ENCODE results near the gene CAP1.
A peak's percentile ranks its signal among the peaks of the same experiment; 100 is the strongest.

CAP1 gene

GRCh38 chr1:40045766-40046165 lies 5.2 kb downstream of the CAP1 start:
- WGBS, 2 experiments (ENCODE audit: insufficient coverage in 2 of 2) = 87 to 100% methylated on average over 2 to 3 of the region's 3 CpGs
- Histone ChIP-seq H3K9me3 (ENCODE audit: control insufficient read depth, low read length) (no peaks in the 10 kb centered on the region), H3K27ac (ENCODE audit: low read depth, low read length, severe bottlenecking) (no peak overlapping the region), H3K36me3 (ENCODE audit: control insufficient read depth, insufficient read depth, low read length) (peaks cover 76% of the 10 kb centered on the region), H3K4me1 (ENCODE audit: control insufficient read depth, insufficient read depth, low read length, poor library complexity, severe bottlenecking) (peaks cover 15% of the 10 kb centered on the region), H3K4me3 (ENCODE audit: extremely low read depth, insufficient read depth, low read length, poor library complexity, severe bottlenecking) (no peak overlapping the region)

DNA sequence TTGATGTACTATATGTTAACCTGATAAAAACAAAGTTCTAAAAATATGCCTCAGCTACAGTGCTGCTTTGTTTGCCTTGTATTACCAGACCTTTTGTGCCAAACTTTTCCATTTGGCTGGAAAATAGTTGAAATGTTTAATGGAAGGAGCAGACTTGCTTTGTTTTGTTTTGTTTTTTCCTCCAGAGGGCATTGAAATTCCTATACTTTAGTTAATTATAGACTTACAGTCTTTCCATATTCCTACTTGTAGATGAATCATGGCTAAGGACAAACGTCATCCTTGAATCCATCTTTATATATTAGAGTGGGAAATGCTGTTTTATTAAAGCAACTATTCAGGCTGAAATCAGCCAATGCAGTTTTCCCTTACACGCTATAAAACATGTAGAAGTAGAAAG lies 6.7 kb downstream of the CAP1 start:
- no peak overlapping the region for H3K4me3 ChIP-seq (ENCODE audit: extremely low read depth, insufficient read depth, low read length, poor library complexity, severe bottlenecking)
- no peak overlapping the region for H3K27ac ChIP-seq (ENCODE audit: low read depth, low read length, severe bottlenecking)
- peaks cover 81% of the 10 kb centered on the region for H3K36me3 ChIP-seq (ENCODE audit: control insufficient read depth, insufficient read depth, low read length)
- H3K4me1 ChIP-seq (ENCODE audit: control insufficient read depth, insufficient read depth, low read length, poor library complexity, severe bottlenecking) = peaks cover 14% of the 10 kb centered on the region
- H3K9me3 ChIP-seq (ENCODE audit: control insufficient read depth, low read length) = no peaks in the 10 kb centered on the region
- WGBS, 2 experiments (ENCODE audit: insufficient coverage in 2 of 2) = 100% methylated on average over 1 of the region's 2 CpGs; no CpG with 5 or more reads in 1 of the 2 experiments

DNA sequence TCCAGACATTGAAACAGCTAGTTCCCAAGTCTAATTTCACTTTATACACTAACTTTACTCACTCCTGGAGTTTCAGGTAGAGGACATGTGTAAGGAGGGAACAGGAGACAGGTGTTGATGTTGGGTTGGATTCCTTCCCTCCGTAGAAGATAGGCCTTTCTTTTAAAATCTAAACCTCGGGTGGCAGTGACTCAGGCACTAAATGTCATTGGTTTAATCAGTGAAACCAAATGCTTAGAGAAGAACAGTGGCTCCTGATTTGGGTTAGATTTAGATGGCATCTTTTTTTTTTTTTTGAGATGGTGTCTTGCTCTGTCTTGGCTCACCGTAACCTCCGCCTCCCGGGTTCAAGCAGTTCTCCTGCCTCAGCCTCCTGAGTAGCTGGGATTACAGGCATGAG lies 7.2 kb downstream of the CAP1 start:
- no peak overlapping the region for H3K4me3 ChIP-seq (ENCODE audit: extremely low read depth, insufficient read depth, low read length, poor library complexity, severe bottlenecking)
- 100% methylated on average over 4 of the region's 5 CpGs for WGBS, 2 experiments (ENCODE audit: insufficient coverage in 2 of 2)
- H3K27ac ChIP-seq (ENCODE audit: low read depth, low read length, severe bottlenecking) = no peak overlapping the region
- H3K36me3 ChIP-seq (ENCODE audit: control insufficient read depth, insufficient read depth, low read length) = peaks cover 81% of the 10 kb centered on the region
- peaks cover 10% of the 10 kb centered on the region for H3K4me1 ChIP-seq (ENCODE audit: control insufficient read depth, insufficient read depth, low read length, poor library complexity, severe bottlenecking)
- H3K9me3 ChIP-seq (ENCODE audit: control insufficient read depth, low read length) = no peaks in the 10 kb centered on the region

DNA sequence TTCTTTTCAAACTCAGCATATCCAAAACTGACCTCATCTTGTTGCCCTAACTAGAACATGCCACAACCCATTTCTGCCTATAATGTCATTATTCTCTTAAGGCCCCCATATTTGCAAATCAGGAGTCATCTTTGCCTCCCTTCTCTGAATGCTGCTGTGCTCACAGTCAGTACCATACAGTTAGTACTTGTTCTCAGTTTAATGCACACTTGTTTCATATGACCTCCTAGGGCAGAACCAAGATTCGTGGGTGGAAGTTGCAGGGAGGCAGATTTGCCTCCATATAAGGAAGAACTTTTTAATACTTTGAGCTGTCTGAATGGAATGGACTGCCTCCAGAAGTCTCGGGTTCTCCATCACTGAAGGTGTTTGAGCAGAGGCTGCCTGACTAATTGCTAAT lies 9.2 kb downstream of the CAP1 start:
- no peak overlapping the region for H3K4me3 ChIP-seq (ENCODE audit: extremely low read depth, insufficient read depth, low read length, poor library complexity, severe bottlenecking)
- no peak overlapping the region for H3K27ac ChIP-seq (ENCODE audit: low read depth, low read length, severe bottlenecking)
- H3K36me3 ChIP-seq (ENCODE audit: control insufficient read depth, insufficient read depth, low read length) = peaks cover 76% of the 10 kb centered on the region
- 94 to 100% methylated on average over 2 of the region's 2 CpGs for WGBS, 2 experiments (ENCODE audit: insufficient coverage in 2 of 2)
- H3K9me3 ChIP-seq (ENCODE audit: control insufficient read depth, low read length) = no peaks in the 10 kb centered on the region
- H3K4me1 ChIP-seq (ENCODE audit: control insufficient read depth, insufficient read depth, low read length, poor library complexity, severe bottlenecking) = peaks cover 10% of the 10 kb centered on the region

DNA sequence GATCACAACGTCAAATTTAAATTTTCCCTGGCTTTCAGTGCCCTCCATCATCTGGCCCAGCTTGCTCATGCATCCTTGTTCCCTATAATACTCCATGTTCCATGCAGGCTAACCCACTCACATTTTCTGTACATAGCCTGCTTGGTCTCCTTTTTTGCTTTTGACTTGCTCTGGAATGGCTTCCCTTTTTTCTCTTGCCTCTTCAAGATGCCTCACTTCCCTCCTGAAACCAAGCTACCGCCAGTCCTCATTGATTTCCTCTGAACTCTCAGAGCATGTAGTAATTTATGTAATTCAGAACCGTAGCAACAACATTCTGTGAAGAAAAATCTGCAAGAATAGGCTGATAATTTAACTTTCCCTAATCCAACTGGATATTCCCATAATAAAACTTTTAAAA lies 10.3 kb downstream of the CAP1 start:
- Histone ChIP-seq H3K27ac (ENCODE audit: low read depth, low read length, severe bottlenecking) (no peak overlapping the region), H3K4me1 (ENCODE audit: control insufficient read depth, insufficient read depth, low read length, poor library complexity, severe bottlenecking) (peaks cover 15% of the 10 kb centered on the region), H3K9me3 (ENCODE audit: control insufficient read depth, low read length) (no peaks in the 10 kb centered on the region), H3K36me3 (ENCODE audit: control insufficient read depth, insufficient read depth, low read length) (peaks cover 72% of the 10 kb centered on the region), H3K4me3 (ENCODE audit: extremely low read depth, insufficient read depth, low read length, poor library complexity, severe bottlenecking) (no peak overlapping the region)
- 90 to 93% methylated on average over 1 to 2 of the region's 3 CpGs for WGBS, 2 experiments (ENCODE audit: insufficient coverage in 2 of 2)

- 90 to 98% methylated on average over 8 to 9 of the region's 11 CpGs for WGBS, 2 experiments (ENCODE audit: insufficient coverage in 2 of 2)
Measured at GRCh38 chr1:40053138-40053887, 12.8 kb downstream of the CAP1 start.

GRCh38 chr1:40056519-40057309 lies 16.2 kb downstream of the CAP1 start:
- WGBS, 2 experiments (ENCODE audit: insufficient coverage in 2 of 2) = 89 to 100% methylated on average over 2 of the region's 5 CpGs

More at GRCh38 chr1:40053138-40053887, 12.8 kb downstream of the CAP1 start:
- H3K36me3 ChIP-seq (ENCODE audit: control insufficient read depth, insufficient read depth, low read length) = peaks cover 59% of the 10 kb centered on the region
- peaks cover 35% of the 10 kb centered on the region for H3K4me1 ChIP-seq (ENCODE audit: control insufficient read depth, insufficient read depth, low read length, poor library complexity, severe bottlenecking)
- H3K27ac ChIP-seq (ENCODE audit: low read depth, low read length, severe bottlenecking) = no peak overlapping the region
- no peak overlapping the region for H3K4me3 ChIP-seq (ENCODE audit: extremely low read depth, insufficient read depth, low read length, poor library complexity, severe bottlenecking)
- no peaks in the 10 kb centered on the region for H3K9me3 ChIP-seq (ENCODE audit: control insufficient read depth, low read length)

GRCh38 chr1:40057310-40058030 lies 16.9 kb downstream of the CAP1 start:
- WGBS, 2 experiments (ENCODE audit: insufficient coverage in 2 of 2) = 88% methylated on average over 1 of the region's 1 CpG; no CpG with 5 or more reads in 1 of the 2 experiments
- H3K27ac ChIP-seq (ENCODE audit: low read depth, low read length, severe bottlenecking) = peak overlapping the region; percentile 60
- no peaks in the 10 kb centered on the region for H3K9me3 ChIP-seq (ENCODE audit: control insufficient read depth, low read length)
- peaks cover 62% of the 10 kb centered on the region for H3K36me3 ChIP-seq (ENCODE audit: control insufficient read depth, insufficient read depth, low read length)
- no peak overlapping the region for H3K4me3 ChIP-seq (ENCODE audit: extremely low read depth, insufficient read depth, low read length, poor library complexity, severe bottlenecking)
- H3K4me1 ChIP-seq (ENCODE audit: control insufficient read depth, insufficient read depth, low read length, poor library complexity, severe bottlenecking) = peaks cover 50% of the 10 kb centered on the region

More at GRCh38 chr1:40056519-40057309, 16.2 kb downstream of the CAP1 start:
- Histone ChIP-seq H3K27ac (ENCODE audit: low read depth, low read length, severe bottlenecking) (peak overlapping the region; percentile 60), H3K4me3 (ENCODE audit: extremely low read depth, insufficient read depth, low read length, poor library complexity, severe bottlenecking) (no peak overlapping the region), H3K4me1 (ENCODE audit: control insufficient read depth, insufficient read depth, low read length, poor library complexity, severe bottlenecking) (peaks cover 50% of the 10 kb centered on the region), H3K36me3 (ENCODE audit: control insufficient read depth, insufficient read depth, low read length) (peaks cover 62% of the 10 kb centered on the region), H3K9me3 (ENCODE audit: control insufficient read depth, low read length) (no peaks in the 10 kb centered on the region)

DNA sequence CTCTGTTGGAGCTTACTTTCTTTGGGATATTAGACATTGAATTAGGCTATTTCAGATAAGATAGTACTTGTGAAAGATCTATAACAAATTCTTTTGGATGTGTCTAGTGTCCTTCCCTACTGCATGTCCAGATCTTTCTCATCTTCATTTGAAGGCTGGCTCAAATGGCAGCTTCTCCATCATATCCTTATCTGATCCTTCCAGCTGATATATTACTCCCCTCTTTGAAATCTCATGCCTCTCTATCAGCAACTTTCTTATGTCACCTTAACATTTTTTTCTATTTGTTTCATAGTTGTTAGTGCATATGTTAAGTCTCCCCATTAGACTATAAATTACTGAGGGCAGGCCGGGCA lies 17.5 kb downstream of the CAP1 start:
- no peaks in the 10 kb centered on the region for H3K9me3 ChIP-seq (ENCODE audit: control insufficient read depth, low read length)
- 100% methylated on average over 1 of the region's 1 CpG; no CpG with 5 or more reads in 1 of the 2 experiments for WGBS, 2 experiments (ENCODE audit: insufficient coverage in 2 of 2)
- peaks cover 63% of the 10 kb centered on the region for H3K36me3 ChIP-seq (ENCODE audit: control insufficient read depth, insufficient read depth, low read length)
- no peak overlapping the region for H3K4me3 ChIP-seq (ENCODE audit: extremely low read depth, insufficient read depth, low read length, poor library complexity, severe bottlenecking)
- H3K4me1 ChIP-seq (ENCODE audit: control insufficient read depth, insufficient read depth, low read length, poor library complexity, severe bottlenecking) = peaks cover 50% of the 10 kb centered on the region
- H3K27ac ChIP-seq (ENCODE audit: low read depth, low read length, severe bottlenecking) = peak overlapping the region; percentile 60

DNA sequence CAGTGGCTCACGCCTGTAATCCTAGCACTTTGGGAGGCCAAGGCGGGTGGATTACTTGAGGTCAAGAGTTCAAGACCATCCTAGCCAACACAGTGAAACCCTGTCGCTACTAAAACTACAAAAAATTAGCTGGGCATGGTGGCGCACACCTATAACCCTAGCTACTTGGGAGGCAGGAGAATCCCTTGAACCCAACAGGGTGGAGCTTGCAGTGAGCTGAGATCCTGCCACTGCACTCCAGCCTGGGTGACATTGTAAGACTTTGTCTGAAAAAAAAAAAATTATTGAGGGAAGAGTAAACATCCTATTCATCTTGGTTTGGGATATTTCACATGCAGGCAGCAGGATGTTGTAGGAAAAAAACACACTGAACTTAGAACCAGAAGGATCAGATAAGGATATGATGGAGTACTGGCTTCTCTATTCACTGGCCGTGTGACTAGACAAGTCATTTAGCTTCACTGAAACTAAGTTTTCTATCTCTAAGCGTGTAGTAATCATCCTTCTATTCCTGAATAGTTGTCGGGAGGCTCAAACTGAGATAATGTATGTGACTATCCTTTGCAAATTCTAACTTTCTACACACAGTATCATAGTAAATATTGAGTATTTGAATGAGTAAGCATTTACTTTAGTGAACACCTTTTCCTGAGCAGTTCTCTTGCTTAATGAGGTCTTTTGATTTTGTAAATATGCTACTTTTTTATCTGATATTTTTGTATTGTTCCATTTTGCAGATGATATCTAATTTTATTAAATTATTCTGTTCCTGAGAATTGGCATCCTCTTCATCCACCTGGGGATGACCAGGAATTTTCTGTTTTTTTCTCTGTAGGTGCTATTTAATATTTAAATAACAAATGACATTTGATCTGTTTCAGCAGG lies 18.2 kb downstream of the CAP1 start:
- Histone ChIP-seq H3K4me3 (ENCODE audit: extremely low read depth, insufficient read depth, low read length, poor library complexity, severe bottlenecking) (no peak overlapping the region), H3K27ac (ENCODE audit: low read depth, low read length, severe bottlenecking) (peak overlapping the region; percentile 71), H3K4me1 (ENCODE audit: control insufficient read depth, insufficient read depth, low read length, poor library complexity, severe bottlenecking) (peaks cover 51% of the 10 kb centered on the region), H3K9me3 (ENCODE audit: control insufficient read depth, low read length) (no peaks in the 10 kb centered on the region), H3K36me3 (ENCODE audit: control insufficient read depth, insufficient read depth, low read length) (peaks cover 66% of the 10 kb centered on the region)
- WGBS, 2 experiments (ENCODE audit: insufficient coverage in 2 of 2) = 93 to 95% methylated on average over 3 to 5 of the region's 7 CpGs
